Activated naive CD4-positive, alpha-beta T cell treated with anti-CD3 and anti-CD28 coated beads, Interleukin-2, amount 10 ng/mL, durations not matched to agents 7 days and 5 days (primary cell): ENCODE results near the gene CNIH3.

Experiments used
- CTCF ChIA-PET: fragments of 350-600 bp; sonication (Branson Sonifier 250); formaldehyde crosslinking; loops from one replicate; lab custom pipeline; 2021; ENCODE audit warnings: antibody characterized with exemption; lab: Charles Lee
- DNase-seq: peaks from one replicate; pipeline ENCODE4 v3.0.0-alpha.2; 2020
- H3K27ac Mint-ChIP-seq: one replicate; pipeline ENCODE4 v1.8.0; 2021; ENCODE audit warnings: mild to moderate bottlenecking, moderate library complexity, mixed read lengths
- H3K27me3 Mint-ChIP-seq: one replicate; pipeline ENCODE4 v1.8.0; 2021; ENCODE audit warnings: mild to moderate bottlenecking, mixed read lengths
- H3K36me3 Mint-ChIP-seq: one replicate; pipeline ENCODE4 v1.8.0; 2021; ENCODE audit warnings: mixed read lengths
- H3K4me1 Mint-ChIP-seq: one replicate; pipeline ENCODE4 v1.8.0; 2021; ENCODE audit warnings: mixed read lengths
- H3K4me3 Mint-ChIP-seq: one replicate; pipeline ENCODE4 v1.8.0; 2021; ENCODE audit warnings: mild to moderate bottlenecking, moderate library complexity, mixed read lengths
- H3K9me3 Mint-ChIP-seq: one replicate; pipeline ENCODE4 v1.8.0; 2021; ENCODE audit warnings: mixed read lengths

The CNIH3 gene

GRCh38 chr1:224747578-224747977, 131.5 kb downstream of the CNIH3 start:
- CTCF ChIA-PET, result no interaction called here
- H3K27me3 Mint-ChIP-seq, result peaks cover 10% of the 10 kb centered on the region
- H3K4me3 Mint-ChIP-seq, result no peak overlapping the region
- H3K4me1 Mint-ChIP-seq, result peaks cover 24% of the 10 kb centered on the region
- no peaks in the 10 kb centered on the region for H3K9me3 Mint-ChIP-seq
- no peak for DNase-seq
- no peaks in the 10 kb centered on the region for H3K36me3 Mint-ChIP-seq
- no peak overlapping the region for H3K27ac Mint-ChIP-seq

GRCh38 chr1:224749916-224750315, 133.8 kb downstream of the CNIH3 start:
- no peak for DNase-seq
- Mint-ChIP-seq H3K27me3 (peaks cover 15% of the 10 kb centered on the region), H3K4me3 (no peak overlapping the region), H3K4me1 (peaks cover 27% of the 10 kb centered on the region), H3K36me3 (no peaks in the 10 kb centered on the region), H3K9me3 (no peaks in the 10 kb centered on the region), H3K27ac (no peak overlapping the region)
- CTCF ChIA-PET, result interaction anchor here (0.5 kb wide), 1 partner anchor 76 kb away, joined by 3 read pairs; no protein-coding TSS in a partner anchor

DNA sequence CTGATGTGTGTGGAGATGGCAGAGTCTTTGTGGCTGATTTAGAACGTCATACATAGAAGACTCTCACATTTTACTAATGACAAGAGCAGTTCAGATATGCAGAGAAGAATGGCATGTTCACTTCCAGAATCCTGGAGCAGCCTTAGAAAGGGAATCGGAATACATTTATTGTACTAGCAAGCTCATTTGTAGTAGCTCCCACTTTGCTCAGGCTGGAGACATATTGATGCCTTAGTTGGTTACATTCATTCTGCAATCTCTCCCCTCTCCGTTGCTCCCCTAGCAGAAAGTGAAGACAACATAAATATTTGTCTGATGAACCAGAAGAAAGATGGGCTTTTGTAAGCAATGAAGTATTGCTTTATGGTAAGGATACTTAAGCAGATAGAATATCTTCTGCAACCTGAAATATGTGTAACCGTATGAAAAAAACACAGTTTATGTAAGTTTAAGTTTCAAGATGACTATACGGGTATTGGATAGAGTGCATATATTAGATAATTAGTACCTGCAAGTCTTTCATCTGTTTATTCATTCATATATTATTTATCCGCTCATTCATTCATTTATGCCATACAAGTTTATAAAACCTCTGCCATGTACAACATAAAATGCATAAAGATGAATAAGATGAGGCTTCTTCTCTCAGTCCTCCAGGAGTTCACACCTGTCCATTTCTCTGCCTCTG, 135.7 kb downstream of the CNIH3 start:
- H3K4me1 Mint-ChIP-seq, result peaks cover 12% of the 10 kb centered on the region
- CTCF ChIA-PET, result no interaction called here
- no peaks in the 10 kb centered on the region for H3K9me3 Mint-ChIP-seq
- no peak overlapping the region for H3K27ac Mint-ChIP-seq
- DNase-seq, result no peak
- H3K27me3 Mint-ChIP-seq, result peaks cover 20% of the 10 kb centered on the region
- no peaks in the 10 kb centered on the region for H3K36me3 Mint-ChIP-seq
- H3K4me3 Mint-ChIP-seq, result no peak overlapping the region

DNA sequence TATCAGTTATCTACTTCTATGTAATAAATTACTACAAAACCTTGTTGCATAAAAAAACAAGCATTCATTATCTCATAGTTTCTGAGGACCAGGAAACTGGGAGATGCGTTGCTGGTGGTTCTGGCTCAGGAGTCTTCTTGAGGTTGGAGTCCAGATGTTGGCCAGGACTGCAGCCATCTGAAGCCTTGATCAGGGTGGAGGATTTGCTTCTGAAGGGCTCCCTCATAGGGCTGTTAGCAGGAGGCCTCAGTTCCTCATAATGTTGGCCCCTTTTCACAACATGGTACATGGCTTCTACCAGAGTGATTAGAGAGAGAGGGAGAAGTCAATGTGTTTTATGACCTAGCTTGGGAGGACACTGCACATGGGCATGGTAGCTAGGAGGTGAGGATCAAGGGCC, 137.4 kb downstream of the CNIH3 start:
- Mint-ChIP-seq H3K4me1 (peaks cover 12% of the 10 kb centered on the region), H3K4me3 (no peak overlapping the region), H3K27ac (no peak overlapping the region), H3K27me3 (peaks cover 21% of the 10 kb centered on the region), H3K9me3 (peaks cover 4% of the 10 kb centered on the region), H3K36me3 (no peaks in the 10 kb centered on the region)
- DNase-seq, result no peak
- CTCF ChIA-PET, result no interaction called here

- no peak for DNase-seq
- peaks cover 8% of the 10 kb centered on the region for H3K4me1 Mint-ChIP-seq
- H3K27me3 Mint-ChIP-seq, result peaks cover 24% of the 10 kb centered on the region
- no peaks in the 10 kb centered on the region for H3K36me3 Mint-ChIP-seq
- H3K27ac Mint-ChIP-seq, result no peak overlapping the region
- H3K4me3 Mint-ChIP-seq, result no peak overlapping the region
- CTCF ChIA-PET, result no interaction called here
- peaks cover 11% of the 10 kb centered on the region for H3K9me3 Mint-ChIP-seq
Observed at GRCh38 chr1:224755586-224755985, 139.5 kb downstream of the CNIH3 start.

DNA sequence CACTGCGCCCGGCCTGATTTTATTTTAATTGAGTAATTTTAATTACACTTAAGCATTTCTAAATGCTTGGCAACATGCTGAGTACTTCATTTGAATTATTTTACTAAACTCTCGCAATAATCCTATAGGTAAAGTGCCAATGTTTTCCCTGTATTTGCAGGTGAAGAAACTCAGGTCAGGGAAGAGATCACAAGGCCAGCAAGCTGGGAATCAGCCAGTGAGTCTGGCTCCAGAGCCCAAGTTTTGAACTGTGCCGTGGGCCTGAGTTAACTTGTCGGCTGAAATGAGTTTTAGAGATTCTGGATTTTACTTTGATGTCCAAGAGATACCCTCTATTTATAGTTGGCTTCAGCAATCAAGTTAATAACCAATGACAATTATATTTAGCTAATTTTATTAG, 141.4 kb downstream of the CNIH3 start:
- DNase-seq, result no peak
- CTCF ChIA-PET, result no interaction called here
- Mint-ChIP-seq H3K9me3 (peaks cover 11% of the 10 kb centered on the region), H3K4me1 (peaks cover 3% of the 10 kb centered on the region), H3K27ac (no peak overlapping the region), H3K4me3 (no peak overlapping the region), H3K27me3 (peaks cover 21% of the 10 kb centered on the region), H3K36me3 (no peaks in the 10 kb centered on the region)

DNA sequence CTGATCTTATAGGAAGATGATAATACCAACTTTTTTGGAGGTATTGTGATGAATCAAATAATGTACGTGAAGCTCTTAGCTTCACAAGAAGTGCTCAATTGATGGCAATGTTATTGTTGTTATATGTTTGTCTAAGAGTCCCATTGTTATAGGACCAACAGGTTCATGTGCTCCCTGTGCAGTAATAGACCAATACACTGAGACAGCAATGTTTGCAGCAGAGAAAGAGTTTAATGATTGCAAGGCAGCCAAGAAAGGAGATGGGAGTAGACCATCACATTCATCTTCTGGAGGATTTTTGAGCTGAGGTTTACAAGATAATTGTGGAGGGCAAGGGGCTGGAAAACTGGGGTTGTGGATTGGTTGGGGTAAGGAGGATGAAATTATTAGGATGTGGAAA, 143.0 kb downstream of the CNIH3 start:
- peaks cover 11% of the 10 kb centered on the region for H3K9me3 Mint-ChIP-seq
- no peak for DNase-seq
- no peaks in the 10 kb centered on the region for H3K4me1 Mint-ChIP-seq
- no peaks in the 10 kb centered on the region for H3K36me3 Mint-ChIP-seq
- no peak overlapping the region for H3K4me3 Mint-ChIP-seq
- H3K27ac Mint-ChIP-seq, result no peak overlapping the region
- CTCF ChIA-PET, result no interaction called here
- H3K27me3 Mint-ChIP-seq, result peaks cover 24% of the 10 kb centered on the region

DNA sequence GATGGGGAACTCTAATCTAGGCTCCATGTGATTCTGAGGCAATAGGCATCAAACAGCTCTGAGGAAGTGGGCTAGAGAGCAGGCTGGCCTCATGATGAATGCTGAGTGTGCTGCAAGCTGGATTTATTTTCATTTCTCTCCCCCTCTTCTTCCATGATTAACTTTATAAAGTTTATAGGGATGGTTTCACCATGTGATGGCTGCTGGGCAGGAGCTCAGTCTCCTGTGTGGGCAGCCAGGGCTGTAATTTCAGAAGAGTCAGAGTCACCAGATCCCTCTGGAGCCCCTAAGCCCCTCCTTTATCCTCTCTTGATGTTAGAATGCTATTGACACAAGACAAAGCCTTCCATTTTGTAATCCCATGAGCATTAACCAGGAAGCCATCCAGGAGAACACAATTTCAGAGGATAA, 143.6 kb downstream of the CNIH3 start:
- no peak overlapping the region for H3K4me3 Mint-ChIP-seq

GRCh38 chr1:224760163-224760562, 144.0 kb downstream of the CNIH3 start:
- Mint-ChIP-seq H3K9me3 (peaks cover 11% of the 10 kb centered on the region), H3K4me3 (no peak overlapping the region), H3K4me1 (no peaks in the 10 kb centered on the region), H3K27ac (no peak overlapping the region), H3K36me3 (no peaks in the 10 kb centered on the region), H3K27me3 (peaks cover 24% of the 10 kb centered on the region)
- no peak for DNase-seq
- CTCF ChIA-PET, result no interaction called here

More for the DNA sequence above, 143.6 kb downstream of the CNIH3 start:
- CTCF ChIA-PET, result no interaction called here
- no peak for DNase-seq
- H3K4me1 Mint-ChIP-seq, result no peaks in the 10 kb centered on the region
- H3K27ac Mint-ChIP-seq, result no peak overlapping the region
- no peaks in the 10 kb centered on the region for H3K36me3 Mint-ChIP-seq
- peaks cover 11% of the 10 kb centered on the region for H3K9me3 Mint-ChIP-seq
- H3K27me3 Mint-ChIP-seq, result peaks cover 24% of the 10 kb centered on the region

GRCh38 chr1:224761245-224761644, 145.1 kb downstream of the CNIH3 start:
- H3K9me3 Mint-ChIP-seq, result peaks cover 11% of the 10 kb centered on the region
- no peaks in the 10 kb centered on the region for H3K36me3 Mint-ChIP-seq
- H3K27ac Mint-ChIP-seq, result no peak overlapping the region
- CTCF ChIA-PET, result no interaction called here
- no peaks in the 10 kb centered on the region for H3K4me1 Mint-ChIP-seq
- H3K27me3 Mint-ChIP-seq, result peaks cover 30% of the 10 kb centered on the region
- H3K4me3 Mint-ChIP-seq, result no peak overlapping the region
- DNase-seq, result no peak

DNA sequence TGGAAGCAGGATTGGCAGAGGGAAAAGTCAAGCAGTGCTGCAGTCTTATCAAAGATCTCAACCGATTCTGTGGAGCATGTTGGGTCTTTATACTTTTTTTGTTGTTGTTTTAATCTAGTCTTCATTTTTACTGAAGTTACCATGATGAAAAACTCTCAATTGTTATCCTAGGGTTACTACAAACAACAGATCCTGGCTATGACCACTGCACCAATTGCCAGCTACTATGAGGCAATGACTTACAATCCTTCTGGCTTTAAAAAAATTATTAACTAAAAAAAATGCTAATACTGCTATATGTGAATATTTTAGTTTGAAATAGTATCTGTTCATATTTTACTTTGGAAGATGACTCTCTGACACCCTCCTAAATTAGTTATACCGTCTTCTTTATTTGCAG, 145.9 kb downstream of the CNIH3 start:
- peaks cover 31% of the 10 kb centered on the region for H3K27me3 Mint-ChIP-seq

DNA sequence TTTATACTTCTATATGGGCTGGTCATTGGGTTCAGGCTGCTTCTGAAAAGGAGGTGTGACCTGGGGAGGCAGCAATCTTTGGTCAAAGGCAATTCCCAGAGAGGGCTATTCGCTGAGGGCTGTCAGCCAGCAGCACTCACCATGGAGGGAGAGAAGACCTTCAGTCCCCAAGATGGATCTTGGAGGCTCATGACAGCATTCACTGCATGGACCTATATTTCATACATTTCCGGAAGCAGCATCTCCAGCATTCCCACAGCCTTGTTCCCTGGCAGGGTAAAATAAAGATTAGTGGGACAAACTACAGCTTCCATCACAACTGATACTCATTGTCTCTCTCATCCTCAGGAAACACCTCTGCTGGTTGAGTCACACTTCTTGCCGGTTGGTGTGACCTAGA, 146.6 kb downstream of the CNIH3 start:
- CTCF ChIA-PET, result no interaction called here
- DNase-seq, result no peak
- no peak overlapping the region for H3K4me3 Mint-ChIP-seq
- H3K27me3 Mint-ChIP-seq, result peaks cover 34% of the 10 kb centered on the region
- H3K27ac Mint-ChIP-seq, result no peak overlapping the region
- peaks cover 11% of the 10 kb centered on the region for H3K9me3 Mint-ChIP-seq
- H3K36me3 Mint-ChIP-seq, result no peaks in the 10 kb centered on the region
- no peaks in the 10 kb centered on the region for H3K4me1 Mint-ChIP-seq

More for the DNA sequence above, 145.9 kb downstream of the CNIH3 start:
- Mint-ChIP-seq H3K4me3 (no peak overlapping the region), H3K36me3 (no peaks in the 10 kb centered on the region), H3K27ac (no peak overlapping the region), H3K4me1 (no peaks in the 10 kb centered on the region), H3K9me3 (peaks cover 11% of the 10 kb centered on the region)
- CTCF ChIA-PET, result no interaction called here
- no peak for DNase-seq

GRCh38 chr1:224763126-224763775, 147.1 kb downstream of the CNIH3 start:
- peaks cover 9% of the 10 kb centered on the region for H3K9me3 Mint-ChIP-seq
- no peaks in the 10 kb centered on the region for H3K36me3 Mint-ChIP-seq
- H3K27me3 Mint-ChIP-seq, result peaks cover 34% of the 10 kb centered on the region
- H3K4me3 Mint-ChIP-seq, result no peak overlapping the region
- H3K4me1 Mint-ChIP-seq, result no peaks in the 10 kb centered on the region
- H3K27ac Mint-ChIP-seq, result no peak overlapping the region
- DNase-seq, result no peak
- CTCF ChIA-PET, result no interaction called here

DNA sequence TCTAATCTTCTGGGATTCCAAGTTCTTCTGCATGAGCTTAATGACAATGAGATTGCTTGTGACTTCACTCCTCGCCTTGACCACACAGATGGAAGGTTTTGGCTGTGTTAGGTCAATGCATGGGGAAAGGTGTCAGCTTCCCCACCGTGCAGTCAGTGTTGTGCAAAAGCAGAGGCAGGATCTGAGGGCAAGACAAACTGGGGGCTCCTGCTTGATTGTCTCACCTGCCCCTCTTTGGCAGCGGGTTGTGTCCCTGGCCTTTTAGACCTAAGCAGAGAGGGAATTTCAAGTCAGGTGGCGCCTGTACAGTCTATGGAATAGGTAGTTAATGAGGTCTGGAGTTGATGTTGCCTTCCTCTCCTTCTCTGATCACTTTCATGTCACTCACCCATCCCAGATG, 150.1 kb downstream of the CNIH3 start:
- Mint-ChIP-seq H3K9me3 (no peaks in the 10 kb centered on the region), H3K4me3 (no peak overlapping the region), H3K27me3 (peaks cover 30% of the 10 kb centered on the region), H3K27ac (no peak overlapping the region), H3K36me3 (no peaks in the 10 kb centered on the region), H3K4me1 (no peaks in the 10 kb centered on the region)
- DNase-seq, result no peak
- CTCF ChIA-PET, result no interaction called here

DNA sequence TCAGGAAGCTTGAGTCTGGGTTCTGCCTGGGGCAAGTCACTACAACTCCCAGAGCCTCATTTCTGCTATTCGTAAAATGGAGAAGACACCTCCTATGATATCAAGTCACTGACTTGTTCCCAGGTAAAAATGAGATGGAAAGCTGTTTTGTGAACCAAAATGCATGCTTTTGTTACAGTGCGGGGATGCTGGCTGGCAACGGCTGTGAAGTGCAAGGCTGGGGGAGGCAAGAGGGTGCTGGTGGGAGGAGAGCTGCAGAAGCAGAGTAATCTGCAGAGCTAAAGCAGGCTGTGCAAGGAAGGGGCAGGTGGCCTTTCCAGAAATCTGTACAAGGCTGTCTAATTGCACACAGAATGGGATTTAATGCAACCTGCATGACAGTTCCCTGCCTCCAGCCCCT, 150.9 kb downstream of the CNIH3 start:
- H3K36me3 Mint-ChIP-seq, result no peaks in the 10 kb centered on the region
- CTCF ChIA-PET, result no interaction called here
- no peaks in the 10 kb centered on the region for H3K9me3 Mint-ChIP-seq
- no peak overlapping the region for H3K27ac Mint-ChIP-seq
- H3K4me1 Mint-ChIP-seq, result no peaks in the 10 kb centered on the region
- no peak overlapping the region for H3K4me3 Mint-ChIP-seq
- H3K27me3 Mint-ChIP-seq, result peaks cover 37% of the 10 kb centered on the region
- no peak for DNase-seq
